IMR-90 (cell line): ENCODE results near the gene CNTRL. TPM values are rescaled to one million over a fixed set of nuclear protein-coding genes. Genes with fewer than 3 reads are reported as not detected.

ENCODE experiments used
- ATAC-seq: fragments of 200-7000 bp; cut with Tn5 transposase; 2 replicates; pipeline ENCODE4 v1.9.1; 2020; ENCODE audit warnings: low read depth, mild to moderate bottlenecking, moderate library complexity
- BruUV-seq: library from RNA; stranded (reverse); fragments of 400-500 nt; replicated peaks from 2 replicates; lab custom pipeline; 2021; lab: Mats Ljungman, UMichigan
- CTCF ChIA-PET: fragments of 300-600 bp; formaldehyde crosslinking; extraction: SDS; loops from one replicate; lab custom pipeline; 2021; ENCODE audit warnings: antibody characterized with exemption; lab: Yijun Ruan, JAX
- POLR2A ChIA-PET: fragments of 300-600 bp; sonication (Branson Sonifier 250); formaldehyde crosslinking; loops from one replicate; lab custom pipeline; 2022; ENCODE audit warnings: antibody characterized with exemption; ENCODE audit not compliant: unreplicated experiment; lab: Charles Lee
- DNase-seq: peaks from one replicate; pipeline ENCODE4 v3.0.0; 2013
- H2AFZ ChIP-seq: replicated peaks from 2 replicates; pipeline ENCODE3; 2013; ENCODE audit warnings: low read length, mild to moderate bottlenecking; ENCODE audit not compliant: poor library complexity
- H2AK5ac ChIP-seq: 2 replicates; pipeline ENCODE4 v1.6.1; 2013; ENCODE audit warnings: low read depth, low read length, inconsistent platforms
- H2AK9ac ChIP-seq: replicated peaks from 2 replicates; pipeline ENCODE3; 2013; ENCODE audit warnings: mild to moderate bottlenecking, low read depth, low read length, moderate library complexity; ENCODE audit not compliant: poor library complexity
- H2BK120ac ChIP-seq: 2 replicates; pipeline ENCODE4 v1.6.1; 2013; ENCODE audit warnings: low read depth, low read length, inconsistent platforms
- H2BK15ac ChIP-seq: 3 replicates; pipeline ENCODE4 v1.6.1; 2013; ENCODE audit warnings: low read depth, low read length, inconsistent platforms
- H2BK20ac ChIP-seq: 2 replicates; pipeline ENCODE4 v1.6.1; 2013; ENCODE audit warnings: low read depth, mild to moderate bottlenecking, inconsistent platforms, low read length, moderate library complexity
- H2BK5ac ChIP-seq: 2 replicates; pipeline ENCODE4 v1.6.1; 2013; ENCODE audit warnings: mild to moderate bottlenecking, low read depth, low read length, inconsistent platforms; ENCODE audit not compliant: poor library complexity, severe bottlenecking
- H3K14ac ChIP-seq: replicated peaks from 2 replicates; pipeline ENCODE4 v1.6.1; 2013; ENCODE audit warnings: low read depth, low read length, inconsistent platforms
- H3K18ac ChIP-seq: 2 replicates; pipeline ENCODE4 v1.6.1; 2013; ENCODE audit warnings: low read depth, low read length, control low read depth
- H3K23ac ChIP-seq: 2 replicates; pipeline ENCODE4 v1.6.1; 2013; ENCODE audit warnings: low read depth, low read length, inconsistent platforms
- H3K27ac ChIP-seq: 2 replicates; pipeline ENCODE4 v1.5.1; 2013; ENCODE audit warnings: mild to moderate bottlenecking, control low read depth, low read length; ENCODE audit not compliant: insufficient read depth
- H3K27me3 ChIP-seq: 2 replicates; pipeline ENCODE4 v1.6.1; 2013; ENCODE audit warnings: low read length; ENCODE audit not compliant: control insufficient read depth, insufficient read depth
- H3K36me3 ChIP-seq: 2 replicates; pipeline ENCODE4 v1.6.1; 2013; ENCODE audit warnings: low read length, mixed read lengths; ENCODE audit not compliant: control insufficient read depth, insufficient read depth
- H3K4ac ChIP-seq: 2 replicates; pipeline ENCODE4 v1.6.1; 2013; ENCODE audit warnings: low read depth, low read length, inconsistent platforms
- H3K4me1 ChIP-seq: 2 replicates; pipeline ENCODE4 v1.6.1; 2013; ENCODE audit warnings: low read length, mixed read lengths; ENCODE audit not compliant: control insufficient read depth, insufficient read depth
- H3K4me2 ChIP-seq: 2 replicates; pipeline ENCODE4 v1.6.1; 2013; ENCODE audit warnings: low read depth, mild to moderate bottlenecking, control low read depth, low read length, moderate library complexity
- H3K4me3 ChIP-seq: 2 replicates; pipeline ENCODE4 v1.5.1; 2013; ENCODE audit warnings: low read depth, mild to moderate bottlenecking, control low read depth, low read length, moderate library complexity; ENCODE audit not compliant: insufficient read depth
- H3K56ac ChIP-seq: 2 replicates; pipeline ENCODE4 v1.6.1; 2013; ENCODE audit warnings: low read length, inconsistent platforms; ENCODE audit not compliant: insufficient read depth; ENCODE audit errors: extremely low read depth
- H3K79me1 ChIP-seq, 2 experiments: 2 replicates each; pipeline ENCODE4 v1.6.1; 2013; ENCODE audit warnings: low read length in 2 of 2, inconsistent platforms in 1 of 2, low read depth in 1 of 2
- H3K9ac ChIP-seq: 2 replicates; pipeline ENCODE4 v1.6.1; 2013; ENCODE audit warnings: low read depth, low read length, control low read depth
- H3K9me1 ChIP-seq: 2 replicates; pipeline ENCODE4 v1.6.1; 2013; ENCODE audit warnings: low read length, inconsistent platforms; ENCODE audit not compliant: insufficient read depth
- H3K9me3 ChIP-seq: 2 replicates; pipeline ENCODE4 v1.6.1; 2013; ENCODE audit warnings: low read length; ENCODE audit not compliant: control insufficient read depth, insufficient read depth
- H4K20me1 ChIP-seq: 2 replicates; pipeline ENCODE4 v1.6.1; 2013; ENCODE audit warnings: low read length, inconsistent platforms; ENCODE audit not compliant: insufficient read depth
- H4K5ac ChIP-seq: 2 replicates; pipeline ENCODE4 v1.6.1; 2013; ENCODE audit warnings: mild to moderate bottlenecking, low read depth, low read length, control low read depth
- H4K8ac ChIP-seq, 2 experiments: 2 replicates each; pipeline ENCODE4 v1.6.1; 2013; ENCODE audit warnings: low read depth in 2 of 2, low read length in 2 of 2, control low read depth in 1 of 2, inconsistent platforms in 1 of 2
- H4K91ac ChIP-seq: 2 replicates; pipeline ENCODE4 v1.6.1; 2013; ENCODE audit warnings: low read depth, low read length, inconsistent platforms; ENCODE audit not compliant: insufficient read depth
- BHLHE40 ChIP-seq: fragments of 150-350 bp; IDR thresholded peaks from 2 replicates; pipeline ENCODE4 v1.6.1; 2016; ENCODE audit warnings: mild to moderate bottlenecking, low read depth, low read length
- CEBPB ChIP-seq: IDR thresholded peaks from 2 replicates; pipeline ENCODE4 v1.6.1; 2012; ENCODE audit warnings: low read depth, low read length, improper control_type of control experiment
- FOS ChIP-seq: fragments of 150-350 bp; IDR thresholded peaks from 2 replicates; pipeline ENCODE4 v1.6.1; 2016; ENCODE audit warnings: low read depth, low read length
- POLR2A ChIP-seq: IDR thresholded peaks from 2 replicates; pipeline ENCODE4 v1.6.1; 2012; ENCODE audit warnings: mild to moderate bottlenecking, low read depth, low read length
- RAD21 ChIP-seq: IDR thresholded peaks from 2 replicates; pipeline ENCODE4 v1.6.1; 2012; ENCODE audit warnings: low read length, improper control_type of control experiment
- WGBS, 2 experiments: methylation state at CpG; one replicate each; pipeline versions ENCODE4 v1.1.5 to v1.1.7; 2013; ENCODE audit warnings: missing lambda C conversion rate in 2 of 2; ENCODE audit not compliant: insufficient read length in 1 of 2; ENCODE audit errors: extremely low coverage in 2 of 2; 5-methylcytosine and 5-hydroxymethylcytosine counted together
- dilution Hi-C: fragments of 300-500 bp; cut with HindIII; formaldehyde crosslinking; loops from one replicate; pipeline ENCODE4 v1.14.3; 2018; ENCODE audit warnings: low sequenced_read_pairs; ENCODE audit not compliant: unreplicated experiment
- in situ Hi-C: fragments of 300-500 bp; cut with MboI; formaldehyde crosslinking; loops from 3 replicates; pipeline ENCODE4 v1.14.3; 2019; ENCODE audit warnings: low sequenced_read_pairs, inconsistent platforms, mixed read lengths
- intact Hi-C: fragments of 100-400 bp; cut with micrococcal nuclease; formaldehyde crosslinking; loops from 2 replicates; pipeline ENCODE4 v1.10.0; 2022
- polyA plus RNA-seq, 3 experiments: library from polyadenylated mRNA; depleted of rRNA; stranded (reverse); fragments of >200 nt; gene quantifications; 2 replicates each; pipeline ENCODE4 v1.2.3, GENCODE V29; 2012; ENCODE audit warnings: low replicate concordance in 1 of 3
- total RNA-seq: library from RNA; depleted of rRNA; stranded (reverse); fragments of >200 nt; gene quantifications from 2 replicates; pipeline ENCODE4 v1.2.3, GENCODE V29; 2012

The CNTRL gene
- total and polyA plus RNA-seq, 2 of the 4 experiments (the other 2 are of a cell fraction): 4.5 to 7.3 TPM

- Histone ChIP-seq H3K27ac (no peak overlapping the region), H3K4me1 (no peaks in the 10 kb centered on the region), H4K20me1 (no peaks in the 10 kb centered on the region), H3K9me1 (no peaks in the 10 kb centered on the region), H2BK15ac (no peak overlapping the region), H4K8ac (no peak overlapping the region), H3K36me3 (no peaks in the 10 kb centered on the region), H3K14ac (no peak overlapping the region), H4K5ac (no peak overlapping the region), H3K79me1 (no peaks in the 10 kb centered on the region), H3K27me3 (no peaks in the 10 kb centered on the region), H3K4me3 (no peak overlapping the region), H2AK5ac (no peak overlapping the region), H2BK120ac (no peak overlapping the region), H3K18ac (no peak overlapping the region), H3K23ac (no peak overlapping the region), H3K4me2 (no peak overlapping the region), H3K9ac (no peak overlapping the region), H4K91ac (no peak overlapping the region), H2AFZ (no peak overlapping the region), H2BK20ac (no peak overlapping the region; the same call in 1 of the 2 replicates), H2AK9ac (no peak overlapping the region), H3K9me3 (no peaks in the 10 kb centered on the region), H3K56ac (no peak overlapping the region), H3K4ac (no peak overlapping the region), H2BK5ac (no peak overlapping the region)
- ATAC-seq (no peak), DNase-seq (no peak)
- CTCF ChIA-PET: interaction anchor here (1.2 to 1.7 kb wide), 2 partner anchors 45 to 104 kb away, joined by 4 to 9 read pairs; no protein-coding TSS in a partner anchor
- dilution Hi-C loops: no loop called here
- POLR2A ChIA-PET: no interaction called here
- BruUV-seq: no TSS peak
- intact Hi-C loops: no loop called here
- WGBS, 2 experiments: 88% methylated on average over 1 of the region's 3 CpGs; no CpG with 5 or more reads in 1 of the 2 experiments
- TF ChIP-seq CEBPB (no peak), BHLHE40 (no peak), POLR2A (no peak), RAD21 (no peak), FOS (no peak)
- in situ Hi-C loops: no loop called here
These were observed 141.6 kb downstream of the CNTRL start for GRCh38 chr9:121216271-121216805.
